Activated naive CD8-positive, alpha-beta T cell treated with anti-CD3 and anti-CD28 coated beads, Interleukin-2, amount 50 U/mL, for 16 hours (primary cell): Measurements from ENCODE around the gene GPR141.

Experiments
- DNase-seq: peaks from one replicate; pipeline ENCODE4 v3.0.0-alpha.2; 2020; ENCODE audit warnings: low read depth, low spot score

The GPR141 gene

DNA sequence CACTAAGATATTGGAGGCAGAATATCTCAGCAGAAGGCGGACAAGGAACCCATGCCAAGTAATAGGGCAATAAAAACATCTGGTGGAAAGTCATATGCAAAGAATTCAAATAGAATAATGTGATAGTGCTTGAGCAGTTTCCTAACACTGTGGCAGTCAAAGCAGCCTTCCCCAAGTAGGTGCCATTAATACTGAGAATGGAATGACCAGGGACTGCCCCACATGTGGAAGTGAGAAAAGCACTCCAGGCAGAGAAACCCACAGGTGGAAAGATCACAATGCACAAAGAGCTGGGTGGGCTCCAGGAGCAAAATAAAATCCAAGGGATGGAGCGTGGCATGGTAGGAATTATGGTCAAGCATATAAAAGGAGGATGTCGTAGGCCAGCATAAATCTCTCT, 100.4 kb downstream of the GPR141 start:
- no peak for DNase-seq

DNA sequence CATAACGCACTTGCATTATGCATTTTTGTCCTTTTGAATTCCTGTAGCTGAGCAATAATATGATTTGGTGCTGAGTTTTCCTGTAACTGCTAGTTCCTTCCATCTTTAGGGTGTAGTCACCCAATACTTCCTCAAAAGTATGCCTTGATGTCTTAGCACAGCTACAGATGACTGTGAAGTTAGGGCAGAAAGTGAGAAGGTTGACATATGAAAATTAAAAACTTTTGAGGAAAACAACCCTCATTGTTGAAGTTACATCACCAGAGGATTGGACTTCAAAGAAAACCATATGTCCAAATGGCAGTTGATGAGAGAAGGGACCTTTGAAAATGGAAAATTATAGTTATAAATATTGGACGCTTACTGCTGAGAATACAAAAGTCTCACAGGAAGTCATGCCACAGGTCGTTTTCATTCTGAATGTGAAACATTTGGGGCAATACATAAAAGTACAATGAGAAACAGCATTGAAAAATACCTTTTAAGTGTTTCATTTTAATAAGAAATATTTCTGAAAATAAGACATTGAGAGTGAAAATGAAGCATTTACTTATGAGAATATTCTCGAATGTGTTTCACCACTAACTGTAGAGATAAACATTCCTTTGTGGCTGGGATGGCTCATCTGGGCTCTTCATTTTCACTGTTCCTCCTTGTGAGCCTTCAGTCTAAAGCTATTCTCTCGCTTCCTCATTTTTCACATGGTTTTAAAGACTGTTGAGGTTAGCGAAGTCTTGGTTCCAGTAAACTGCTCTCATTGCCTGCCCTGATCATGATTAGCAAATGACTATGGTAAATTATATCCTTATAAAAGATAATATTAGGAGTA, 103.4 kb downstream of the GPR141 start:
- no peak for DNase-seq
